Measurements from ENCODE around the gene CSNK1A1L.

CSNK1A1L gene

DNA sequence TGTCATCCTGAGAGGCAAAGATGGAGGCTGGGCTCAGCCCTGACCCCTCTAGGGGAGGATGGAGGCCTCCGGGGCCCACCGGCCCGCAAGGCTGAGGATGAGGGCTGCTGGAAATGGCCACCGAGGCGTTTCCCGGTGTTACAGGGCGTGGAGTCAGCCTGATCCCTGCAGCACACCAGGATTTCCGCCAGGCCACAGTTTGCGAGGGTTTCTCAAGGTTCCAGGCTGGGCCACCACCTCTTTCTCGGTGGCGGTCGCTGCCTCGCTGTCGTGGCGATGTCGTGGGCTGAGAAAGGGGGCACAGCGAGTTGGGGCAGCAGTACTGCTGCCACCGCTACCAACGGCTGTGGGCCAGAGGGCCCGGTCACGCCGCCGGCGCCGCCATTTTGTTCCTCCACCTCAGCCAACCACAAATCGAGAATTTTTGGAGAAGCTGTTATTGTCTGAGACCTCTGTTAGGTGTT, at the start of gene CSNK1A1L:
TSS of gene CSNK1A1L (minus strand) at position 414 of the 464 bp plus-strand sequence. CDS start at position 6, 408 bp downstream.
- DNase-seq = no peak

DNA sequence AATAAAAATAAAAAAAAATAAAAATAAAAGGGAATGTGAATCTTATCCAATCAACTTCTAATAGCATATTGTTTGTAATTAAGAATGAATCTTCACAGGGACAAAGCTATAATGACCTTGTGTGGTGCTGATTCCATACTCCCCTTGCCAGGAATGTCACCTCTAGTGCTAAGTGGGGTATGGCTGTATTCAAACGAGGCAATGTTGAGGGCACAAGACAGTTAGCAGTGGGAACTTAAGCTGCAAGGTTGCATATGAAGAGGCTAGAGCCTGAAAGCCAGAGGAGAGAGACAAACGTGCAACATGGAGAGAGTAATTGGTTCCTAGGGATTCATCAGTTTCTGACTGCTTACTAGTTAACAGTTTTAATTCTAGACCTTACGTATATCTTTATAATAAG, 43.9 kb upstream of the CSNK1A1L start:
- DNase-seq = no peak

DNA sequence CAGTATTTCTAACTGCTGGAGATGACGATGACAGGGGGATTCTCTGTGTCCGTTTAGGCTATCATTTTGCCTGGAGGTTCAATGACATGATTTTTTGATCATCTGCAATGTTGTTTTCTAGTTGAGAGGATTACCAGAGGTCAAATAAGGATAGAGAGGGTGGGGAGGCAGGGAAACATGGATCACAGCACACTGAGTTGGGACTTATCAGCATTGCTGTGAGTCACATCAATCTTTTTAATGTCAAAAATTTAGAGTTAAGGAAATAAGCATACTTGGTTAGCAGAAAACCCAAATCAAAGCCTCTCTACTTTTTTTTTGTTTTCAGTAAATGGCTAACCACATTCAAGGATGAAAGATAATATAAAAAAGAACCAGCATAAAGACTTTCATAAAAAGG, 43.0 kb upstream of the CSNK1A1L start:
- DNase-seq = no peak

DNA sequence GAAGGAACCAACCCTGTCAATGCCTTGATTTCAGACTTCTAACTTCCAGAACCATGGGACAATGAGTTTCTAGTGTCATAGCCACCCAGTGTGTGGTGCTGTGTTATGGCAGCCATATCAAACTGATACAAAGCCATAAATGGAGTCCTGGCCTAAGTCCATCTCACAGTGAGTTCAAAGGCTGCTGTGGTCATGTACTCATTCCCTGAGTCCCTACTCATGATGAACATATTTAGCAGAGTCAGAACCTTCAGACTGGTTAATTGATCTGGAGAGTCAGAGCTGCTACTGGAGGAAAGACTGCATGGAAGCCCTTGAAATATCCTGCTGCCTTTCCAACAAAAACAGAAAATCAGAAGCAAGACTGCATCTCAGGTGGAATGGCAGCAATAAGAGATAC, 39.2 kb upstream of the CSNK1A1L start:
- no peak for DNase-seq

DNA sequence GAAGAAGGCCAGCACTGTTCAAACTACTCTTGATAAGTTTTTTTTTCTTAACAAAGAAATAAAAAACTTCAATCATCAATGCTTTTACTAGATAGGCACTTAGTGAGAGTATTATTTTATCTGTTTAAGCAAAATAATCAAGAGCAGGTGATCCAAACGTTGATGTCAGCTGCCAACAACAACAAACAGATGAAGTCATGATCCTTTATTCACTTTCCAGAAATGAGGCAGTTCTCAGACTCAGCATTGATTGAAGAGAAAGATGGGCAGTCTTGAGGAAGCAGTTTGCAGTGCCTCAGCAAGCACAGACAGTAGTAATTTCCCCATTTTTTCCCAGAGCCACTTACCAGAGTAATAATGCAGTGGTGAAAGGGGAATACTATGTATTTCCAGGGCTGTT, 38.4 kb upstream of the CSNK1A1L start:
- DNase-seq = no peak

DNA sequence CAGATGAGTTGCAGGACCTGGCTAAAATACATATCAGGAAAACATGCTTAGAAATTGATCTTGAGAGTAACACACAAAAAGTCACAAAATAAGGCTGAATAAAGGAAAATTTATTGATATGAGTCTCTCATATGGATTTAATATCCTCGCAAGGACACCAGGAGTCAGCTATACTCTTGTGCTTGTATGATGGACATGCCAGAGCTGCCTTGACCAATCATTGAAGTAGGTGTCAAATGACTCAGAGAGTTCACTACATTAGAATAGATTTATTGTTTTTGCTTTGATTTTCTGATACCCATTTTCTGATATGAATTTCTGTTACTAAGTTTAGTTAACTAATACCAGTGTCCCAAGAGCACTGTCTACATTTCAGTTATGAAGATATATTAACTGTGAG, 37.4 kb upstream of the CSNK1A1L start:
- no peak for DNase-seq

DNA sequence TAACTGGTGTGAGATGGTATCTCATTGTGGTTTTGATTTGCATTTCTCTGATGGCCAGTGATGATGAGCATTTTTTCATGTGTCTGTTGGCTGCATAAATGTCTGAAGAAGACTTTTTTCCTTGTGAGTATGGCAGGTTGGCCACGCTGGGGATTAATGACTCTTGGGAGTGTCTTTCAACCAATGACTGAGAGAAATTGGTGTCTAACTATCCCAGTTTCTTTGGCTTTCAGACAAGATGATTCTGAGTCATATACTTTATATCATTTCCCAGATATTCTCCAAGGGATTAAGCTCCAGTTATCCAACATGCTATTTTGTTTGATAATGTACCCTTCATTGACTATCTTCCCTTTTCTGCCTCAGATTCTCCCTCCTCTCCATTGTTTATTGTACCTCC, 35.5 kb upstream of the CSNK1A1L start:
- DNase-seq = no peak

DNA sequence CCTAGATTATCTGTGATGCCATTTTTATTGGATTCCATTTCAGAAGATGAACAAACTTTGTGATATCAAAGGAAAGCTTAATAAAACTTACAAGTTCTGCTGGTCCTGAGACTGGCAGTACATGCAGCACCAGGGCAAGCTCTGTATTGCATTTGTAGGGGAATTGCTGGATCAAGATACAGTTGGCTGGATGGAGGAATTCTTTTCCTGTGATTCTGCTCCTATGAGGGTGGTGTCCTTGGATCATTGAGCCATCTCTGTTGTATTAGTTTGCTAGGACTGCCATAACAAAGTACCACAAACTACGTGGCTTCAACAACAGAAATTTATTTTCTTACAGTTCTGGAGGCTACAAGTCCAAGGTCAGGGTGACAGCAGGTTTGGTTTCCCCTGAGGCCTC, 33.9 kb upstream of the CSNK1A1L start:
- DNase-seq = no peak

DNA sequence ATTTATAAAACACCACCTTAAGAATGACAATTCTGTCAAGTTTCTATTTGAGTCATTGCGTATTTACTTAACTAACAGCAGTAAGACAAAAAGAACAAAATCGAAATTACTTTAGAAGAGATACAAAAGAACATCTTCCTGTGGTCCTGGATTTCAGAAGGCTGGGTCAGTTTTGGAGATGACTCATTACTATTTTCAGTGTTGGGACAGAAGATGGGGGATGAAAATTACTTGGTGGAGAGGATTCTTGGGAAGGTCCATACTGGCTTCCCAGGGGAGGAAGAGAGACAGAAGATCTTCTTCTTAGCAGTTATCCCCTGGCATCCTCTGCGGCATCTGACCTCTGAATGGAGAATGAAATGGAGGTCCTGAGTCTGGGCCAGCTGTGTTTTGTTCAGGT, 33.5 kb upstream of the CSNK1A1L start:
- no peak for DNase-seq

DNA sequence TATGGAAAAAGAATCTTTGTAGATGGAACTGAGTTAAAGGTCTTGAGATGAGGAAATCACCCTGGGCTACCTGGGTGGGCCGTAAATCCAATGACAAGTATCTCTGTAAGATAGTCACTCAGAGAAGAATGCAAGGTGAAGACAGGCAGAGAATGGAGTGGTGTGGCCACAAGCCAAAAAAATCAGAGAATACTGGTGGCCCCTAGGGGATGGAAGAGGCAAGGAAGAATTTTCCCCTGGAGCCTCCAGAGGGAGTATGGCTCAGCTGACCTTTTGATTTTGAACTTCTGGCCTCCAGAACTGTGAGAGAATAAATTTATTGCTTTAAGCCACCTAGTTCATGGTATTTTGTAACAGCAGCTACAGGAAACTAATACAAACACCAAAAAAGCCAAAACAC, 32.7 kb upstream of the CSNK1A1L start:
- DNase-seq = no peak

DNA sequence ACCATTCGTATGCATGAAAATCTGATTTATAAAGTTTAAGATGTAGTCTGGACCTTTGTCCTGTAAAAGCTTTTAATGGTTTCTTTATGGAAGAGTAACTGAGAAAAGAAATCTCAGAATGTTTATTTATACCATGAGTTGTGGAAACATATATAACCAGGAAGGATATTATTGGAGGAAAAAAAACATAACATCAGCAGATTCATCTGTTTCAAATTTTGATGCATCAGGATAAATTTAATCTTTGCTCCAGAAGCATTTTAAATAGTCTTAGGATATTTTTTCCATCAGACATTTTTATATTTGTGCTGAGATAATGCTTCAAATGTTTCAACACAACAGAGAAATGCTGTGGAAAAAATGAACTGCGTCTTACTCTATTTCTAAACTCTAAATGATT, 31.2 kb upstream of the CSNK1A1L start:
- DNase-seq = no peak

DNA sequence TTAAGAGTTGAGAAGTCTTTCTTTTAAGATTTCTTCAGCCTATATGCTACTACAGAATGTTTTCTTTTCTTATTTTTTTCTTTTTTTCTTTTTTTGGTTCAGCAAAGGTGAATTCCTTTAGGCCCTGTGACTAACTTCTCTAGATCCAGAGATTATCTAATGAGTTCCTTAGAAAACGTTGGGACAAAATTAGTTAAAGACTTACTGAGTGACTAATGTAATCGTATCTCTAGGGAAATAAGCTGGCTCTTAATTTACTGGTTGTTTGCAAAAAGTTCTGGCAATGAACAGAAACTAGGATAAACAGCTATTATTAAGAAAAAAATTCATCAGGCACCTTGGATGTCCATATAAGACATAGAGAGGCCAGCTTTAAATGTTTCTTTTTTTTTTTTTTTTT, 30.7 kb upstream of the CSNK1A1L start:
- no peak for DNase-seq

DNA sequence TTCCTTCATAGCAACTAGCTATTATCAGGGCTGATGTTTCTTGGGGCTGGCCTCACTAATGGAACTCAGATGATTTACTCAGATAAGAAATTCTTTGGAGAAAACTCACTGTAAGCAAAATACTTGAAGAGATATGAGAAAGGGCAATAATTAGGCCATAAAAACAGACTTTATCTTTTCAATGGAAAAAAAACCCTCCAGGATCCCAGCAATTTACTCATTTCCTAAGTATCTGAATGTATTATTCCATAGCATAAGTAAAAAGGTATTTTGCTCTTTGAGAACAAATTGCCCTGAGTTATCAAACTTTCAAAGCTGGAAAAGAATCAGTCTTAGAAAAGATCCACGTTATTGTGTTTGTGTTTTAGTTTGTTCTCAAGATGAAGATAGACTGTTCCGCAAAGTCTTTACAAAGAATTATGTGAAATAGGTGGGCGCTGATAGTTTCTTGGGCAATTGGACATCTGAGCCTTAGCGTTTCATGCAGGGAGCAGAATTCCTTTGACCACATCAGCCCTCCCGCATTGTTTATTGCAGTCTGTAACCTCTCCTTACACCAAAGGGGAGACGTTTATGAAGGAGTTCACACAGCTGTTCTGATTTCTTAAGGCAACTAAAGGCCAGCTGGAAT, 29.1 kb upstream of the CSNK1A1L start:
- DNase-seq = no peak

DNA sequence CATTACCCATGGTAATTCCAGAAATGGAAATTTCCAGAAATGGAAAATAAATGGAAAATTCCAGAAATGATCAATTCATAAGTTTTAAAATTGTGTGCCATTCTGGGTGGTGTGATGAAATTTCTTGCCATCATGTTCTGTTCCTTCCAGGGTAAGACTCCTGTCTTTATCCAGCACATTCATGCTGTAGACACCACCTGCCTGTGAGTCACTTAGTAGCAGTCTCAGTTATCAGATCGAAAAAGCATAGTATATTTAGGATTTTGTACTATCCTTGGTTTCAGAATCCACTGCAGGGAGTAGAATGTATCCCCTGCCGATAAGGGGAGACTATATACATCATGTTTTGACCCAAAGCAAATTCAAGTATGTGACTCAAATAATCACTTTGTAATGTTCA, 26.7 kb upstream of the CSNK1A1L start:
- no peak for DNase-seq

DNA sequence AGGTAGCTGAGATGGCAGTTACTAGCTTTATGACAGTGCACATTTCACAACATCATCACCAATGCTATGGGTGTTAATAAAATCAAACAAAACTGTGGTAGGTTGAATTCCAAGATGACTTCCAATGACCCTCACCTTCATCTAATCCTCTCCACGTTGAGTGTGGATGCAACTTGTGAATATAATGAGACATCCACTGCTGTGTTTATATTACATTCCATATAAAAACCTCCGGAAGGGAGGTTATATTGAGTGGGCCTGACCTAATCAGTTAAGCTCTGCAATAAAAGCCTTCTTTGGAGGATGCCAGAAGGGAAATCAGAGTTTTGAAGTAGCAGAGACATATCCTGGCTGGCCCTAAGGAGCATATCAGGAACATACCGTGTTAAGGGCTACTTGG, 25.6 kb upstream of the CSNK1A1L start:
- no peak for DNase-seq

DNA sequence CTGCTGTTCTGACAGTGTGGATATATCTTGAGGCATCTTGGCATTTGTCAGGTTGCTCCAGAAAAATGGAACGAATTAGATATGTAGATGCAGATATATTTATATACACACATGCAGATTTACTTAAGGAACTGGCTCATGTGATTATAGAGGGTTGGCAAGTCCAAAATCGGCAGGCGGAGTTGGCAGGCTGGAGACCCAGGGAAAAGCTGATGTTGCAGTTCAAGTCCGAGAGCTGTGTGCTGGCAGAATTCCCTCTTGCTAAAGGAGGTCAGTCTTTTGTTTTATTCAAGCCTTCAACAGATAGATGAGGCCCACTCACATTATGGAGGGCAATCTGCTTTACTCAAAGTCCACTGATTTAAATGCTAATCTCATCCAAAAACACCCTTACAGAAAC, 24.4 kb upstream of the CSNK1A1L start:
- no peak for DNase-seq

DNA sequence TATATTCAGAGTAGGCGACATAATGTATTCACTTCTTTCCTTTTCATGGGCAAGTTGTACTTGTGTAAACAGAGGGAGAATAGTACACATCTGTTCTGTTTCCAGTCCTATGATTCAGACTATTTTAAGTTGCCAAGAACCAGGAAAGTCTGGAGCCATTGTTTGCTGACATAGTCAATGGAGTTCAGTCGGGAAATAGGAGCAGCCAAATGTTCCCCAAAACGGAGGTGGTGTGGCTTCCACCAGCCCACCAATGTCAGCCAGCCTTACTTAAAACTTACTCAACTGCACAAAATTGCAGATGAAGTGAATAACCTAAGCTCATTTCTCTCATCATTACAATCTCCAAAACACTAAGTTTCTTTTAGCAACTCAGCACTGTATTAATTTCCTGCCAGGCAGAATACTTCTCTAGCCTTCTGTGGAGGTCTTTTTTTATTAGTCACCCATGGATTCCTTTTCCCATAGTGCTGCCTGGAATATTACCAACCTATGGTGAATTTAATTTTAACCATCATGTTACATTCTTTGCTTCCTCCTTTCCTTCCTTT, 22.3 kb upstream of the CSNK1A1L start:
- DNase-seq = no peak

DNA sequence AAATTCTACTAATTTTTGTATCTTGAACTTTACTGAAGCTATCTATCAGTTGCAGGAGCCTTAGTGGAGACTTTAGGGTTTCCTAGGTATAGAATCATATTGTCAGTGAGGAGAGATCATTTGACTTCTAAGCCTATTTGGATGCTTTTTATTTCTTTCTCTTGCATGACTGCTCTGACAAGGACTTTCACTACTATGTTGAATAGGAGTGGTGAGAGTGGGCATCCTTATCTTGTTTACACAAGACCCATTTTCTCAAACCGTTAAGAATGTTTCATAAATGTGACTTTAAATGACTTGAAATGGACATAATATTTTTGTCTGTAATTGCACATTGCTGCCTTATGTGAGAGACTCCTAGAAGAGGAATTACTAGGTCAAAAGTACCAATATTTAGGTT, 17.9 kb upstream of the CSNK1A1L start:
- no peak for DNase-seq

DNA sequence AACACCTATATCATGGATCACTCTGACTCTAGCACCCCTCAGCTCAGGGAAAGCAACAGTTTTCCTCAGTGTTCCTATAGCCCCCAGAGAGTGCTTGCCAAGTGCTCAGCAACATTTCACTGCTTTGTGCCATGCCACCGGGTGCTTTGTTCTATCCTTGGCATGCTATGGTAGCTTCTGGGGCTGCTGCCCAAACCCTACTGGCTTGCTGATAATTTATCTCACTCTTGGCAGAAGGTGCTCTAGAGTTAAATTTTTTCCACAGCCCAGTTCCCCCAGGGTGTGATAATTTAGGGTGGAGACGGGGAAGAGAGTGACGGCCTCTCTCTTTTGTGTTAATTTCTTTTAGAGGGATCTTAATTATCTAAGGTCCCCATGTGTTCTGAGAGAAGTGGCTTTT, 12.6 kb upstream of the CSNK1A1L start:
- no peak for DNase-seq

DNA sequence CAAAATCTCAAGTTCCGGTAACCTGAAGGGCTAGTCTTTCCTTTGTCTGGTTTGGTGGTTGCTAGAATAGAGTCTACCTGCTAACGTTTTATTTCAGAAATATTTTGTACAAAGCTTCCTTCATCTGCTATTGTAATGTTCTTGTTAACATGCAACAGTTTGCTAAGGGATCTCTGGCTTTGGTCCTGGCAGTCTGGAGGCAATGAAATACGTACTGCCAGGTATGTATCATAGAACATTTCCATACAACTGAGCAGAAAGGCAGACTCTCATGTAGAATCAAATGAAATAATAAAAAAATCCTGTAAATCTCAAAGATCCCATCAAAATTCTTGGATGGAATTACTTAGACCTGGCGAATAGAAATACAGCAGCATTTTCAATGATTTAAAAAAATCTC, 8.8 kb upstream of the CSNK1A1L start:
- DNase-seq = no peak

DNA sequence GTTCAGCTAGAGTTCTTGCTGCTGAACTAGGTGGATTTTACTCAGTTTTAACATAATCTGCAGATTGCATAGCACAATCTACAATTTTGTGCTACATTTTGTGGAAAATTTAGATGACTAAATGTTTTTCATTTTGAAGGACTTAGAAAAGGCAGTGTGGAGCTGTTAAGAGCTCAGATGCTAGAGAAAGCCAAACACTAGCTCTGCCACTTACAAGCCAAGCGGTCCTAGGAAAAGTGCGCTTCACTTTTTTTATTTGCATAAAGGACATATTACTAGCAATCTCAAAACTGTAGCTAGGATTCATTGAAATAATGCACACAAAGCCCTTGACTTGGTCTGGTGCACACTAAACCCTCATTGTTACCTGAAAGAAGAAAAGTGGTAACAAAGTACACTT, 8.1 kb upstream of the CSNK1A1L start:
- DNase-seq = peak in 1 of 2 experiments; percentile 31

DNA sequence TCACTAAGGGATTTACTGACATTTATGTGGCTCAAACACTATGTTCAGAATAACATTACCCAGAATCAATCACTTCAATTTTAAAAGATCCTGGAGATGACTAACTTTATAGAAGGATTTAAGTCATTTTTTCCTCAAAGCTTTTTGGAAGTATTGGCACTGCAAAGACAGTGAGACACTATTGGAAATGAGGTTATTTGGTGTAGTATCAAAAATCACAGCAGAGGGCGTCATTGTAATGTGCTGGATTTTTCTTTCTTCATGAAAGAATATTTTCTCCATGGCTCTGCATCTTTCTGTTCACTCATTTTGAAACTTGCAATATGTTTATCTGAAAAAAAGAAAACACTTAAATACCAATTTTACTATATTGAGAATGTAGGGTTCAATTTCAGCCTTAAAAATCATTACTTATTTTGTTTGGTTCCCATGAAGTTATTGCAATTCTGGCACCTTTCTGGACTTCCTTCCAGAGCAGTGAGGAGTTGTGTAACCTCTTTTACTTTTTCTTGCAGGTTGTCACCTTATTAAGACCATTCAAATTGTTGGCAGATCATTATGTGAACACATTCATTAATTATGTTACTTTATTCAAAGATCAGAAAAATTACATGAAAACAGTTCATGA, 3.7 kb upstream of the CSNK1A1L start:
- DNase-seq = peak; percentile 30 to 62

DNA sequence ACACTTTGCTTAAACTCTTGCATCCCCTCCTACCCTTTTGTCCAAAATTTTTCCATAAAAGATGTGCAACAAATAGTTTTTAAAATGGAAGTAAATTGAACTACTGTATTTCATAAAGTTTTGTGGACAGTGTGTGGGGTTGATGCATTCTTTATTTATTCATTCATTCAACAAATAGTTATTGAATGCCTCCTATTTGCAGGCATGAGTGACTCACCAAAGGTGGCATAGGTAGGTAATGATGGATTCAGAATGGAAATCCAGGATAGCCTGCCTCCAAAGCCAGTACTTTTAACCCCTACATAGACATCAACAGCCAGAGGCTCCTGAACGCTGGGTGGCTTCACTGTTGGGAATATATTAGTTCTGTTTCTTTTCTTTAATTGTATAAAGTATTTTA, 2.4 kb upstream of the CSNK1A1L start:
- DNase-seq = no peak

DNA sequence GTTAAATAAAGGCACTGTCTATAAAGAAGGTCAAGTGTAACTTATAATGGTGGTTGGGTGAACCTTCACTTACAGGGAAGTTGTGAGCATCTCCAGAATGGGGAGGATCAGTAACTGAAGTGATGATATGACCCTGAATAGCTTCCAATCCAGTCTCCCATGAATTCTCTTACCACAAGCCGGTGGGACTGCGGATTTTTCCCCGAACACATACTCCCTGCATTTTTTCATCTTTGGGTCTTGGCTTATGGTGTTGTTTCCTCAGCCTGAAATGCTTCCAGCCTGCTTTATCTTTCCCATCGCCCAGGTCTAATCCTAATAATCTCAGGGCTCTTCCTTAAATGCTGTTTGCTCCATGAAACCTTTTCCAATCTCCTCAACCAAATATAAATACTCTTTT, 2.0 kb upstream of the CSNK1A1L start:
- DNase-seq = no peak

DNA sequence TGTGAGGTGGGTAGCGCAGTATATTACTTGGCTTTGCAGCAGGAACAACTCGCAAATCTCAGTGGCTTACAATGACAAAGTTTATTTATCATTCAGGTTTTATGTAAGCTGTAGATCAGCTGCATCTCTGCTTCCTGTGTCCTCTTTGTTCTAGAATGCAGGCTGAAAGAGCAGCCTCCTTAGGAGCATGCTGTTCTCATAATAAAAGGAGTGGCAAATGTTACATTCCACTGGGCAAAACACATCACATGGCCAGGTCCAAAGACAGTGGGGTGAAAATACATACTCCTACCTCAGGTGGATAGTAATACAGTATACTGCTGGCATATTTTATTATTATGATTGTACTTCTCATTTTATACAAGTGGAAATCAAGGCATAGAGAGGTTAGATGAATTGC, 1.2 kb upstream of the CSNK1A1L start:
- no peak for DNase-seq
